Measurements from ENCODE around the gene NUCKS1.

Gene NUCKS1

DNA sequence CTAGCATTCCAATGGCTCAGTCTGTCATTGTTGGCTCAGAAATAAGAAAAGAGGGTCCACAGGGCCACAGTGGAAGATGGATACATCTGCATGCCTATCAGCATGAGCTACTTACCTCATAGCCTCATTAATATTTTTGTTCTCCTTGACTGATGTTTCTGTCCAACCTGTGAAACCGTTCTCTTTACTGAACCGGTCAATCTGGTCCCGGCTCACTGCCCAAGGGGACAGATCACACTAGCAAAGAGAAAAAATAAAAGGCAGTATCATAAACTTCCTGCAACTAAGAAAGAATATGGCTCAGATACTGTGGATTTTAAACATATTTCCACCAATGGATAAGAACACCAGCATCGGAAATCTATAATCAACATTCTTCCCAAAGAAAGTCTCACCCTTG is 20.6 kb upstream of the NUCKS1 start:
- DNase-seq (ENCODE audit: low read depth, low spot score): no peak

DNA sequence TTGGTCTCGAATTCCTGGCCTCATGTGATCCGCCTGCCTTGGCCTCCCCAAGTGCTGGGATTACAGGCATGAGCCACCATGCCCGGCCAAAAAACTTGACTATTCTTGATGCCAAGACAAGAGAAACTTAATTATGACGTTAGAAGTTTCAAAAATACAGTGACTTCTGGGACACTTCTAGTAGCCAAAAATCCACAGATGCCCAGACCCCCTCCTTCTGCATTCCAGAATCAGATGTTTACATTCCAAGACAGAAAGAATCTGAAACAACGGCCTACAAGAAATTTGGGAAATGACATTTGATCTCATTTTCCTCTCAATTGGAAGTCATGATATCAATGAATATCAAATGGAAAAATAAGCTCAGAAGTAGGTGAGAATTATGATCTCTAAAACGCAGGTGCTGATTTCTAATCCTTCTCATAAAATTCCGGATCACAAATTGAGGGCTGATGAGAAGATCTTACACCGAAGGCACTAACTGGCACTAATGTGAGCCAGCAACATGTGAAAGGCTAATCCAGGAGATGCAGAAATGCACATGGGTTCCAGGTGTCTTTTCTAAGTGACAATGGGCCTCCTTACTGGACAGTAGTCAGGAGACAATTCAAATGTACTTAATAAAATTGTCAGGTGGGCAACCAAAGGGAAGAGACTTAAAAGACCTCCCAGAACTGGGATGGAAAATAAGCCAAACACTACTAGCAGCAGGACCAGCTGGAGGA is 19.8 kb upstream of the NUCKS1 start:
- no peak for DNase-seq (ENCODE audit: low read depth, low spot score)

DNA sequence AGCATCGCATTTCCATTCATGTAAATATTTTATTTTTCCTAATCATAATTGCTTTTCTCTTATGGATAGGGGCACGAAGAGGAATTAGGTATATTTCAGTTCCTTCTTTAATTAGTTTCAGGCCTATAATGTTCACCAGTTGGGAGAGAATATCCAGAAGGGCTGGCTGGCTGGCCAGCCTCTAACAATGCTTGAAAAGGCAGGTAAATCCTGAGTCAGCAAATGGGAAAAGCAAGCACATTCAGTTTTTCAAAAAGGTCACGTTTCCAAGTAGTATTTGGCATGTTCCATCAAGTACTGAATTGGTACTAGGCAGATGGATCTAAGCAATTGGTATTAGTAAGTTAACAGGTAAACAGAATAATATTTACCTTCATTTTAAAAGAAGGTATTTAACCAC is 17.3 kb upstream of the NUCKS1 start:
- no peak for DNase-seq (ENCODE audit: low read depth, low spot score)

DNA sequence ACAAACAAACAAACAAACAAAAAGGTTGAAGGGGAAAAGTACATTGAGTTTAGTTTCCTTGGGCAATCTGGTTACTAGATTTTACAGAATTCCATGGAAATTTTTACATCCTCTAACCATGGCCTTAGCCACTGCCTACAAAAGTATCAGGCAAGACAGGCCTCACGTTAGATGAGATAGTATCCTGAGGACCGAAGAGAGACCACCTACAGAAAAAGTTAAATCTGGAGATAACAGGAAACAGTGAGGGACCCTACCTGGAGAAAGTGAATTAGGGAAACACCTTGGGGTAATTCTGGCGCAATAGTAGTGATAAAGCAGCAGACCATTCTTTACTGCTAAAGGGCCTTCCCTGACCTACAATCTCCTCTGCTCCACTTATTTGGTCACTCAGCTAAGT is 16.6 kb upstream of the NUCKS1 start:
- DNase-seq (ENCODE audit: low read depth, low spot score): no peak

DNA sequence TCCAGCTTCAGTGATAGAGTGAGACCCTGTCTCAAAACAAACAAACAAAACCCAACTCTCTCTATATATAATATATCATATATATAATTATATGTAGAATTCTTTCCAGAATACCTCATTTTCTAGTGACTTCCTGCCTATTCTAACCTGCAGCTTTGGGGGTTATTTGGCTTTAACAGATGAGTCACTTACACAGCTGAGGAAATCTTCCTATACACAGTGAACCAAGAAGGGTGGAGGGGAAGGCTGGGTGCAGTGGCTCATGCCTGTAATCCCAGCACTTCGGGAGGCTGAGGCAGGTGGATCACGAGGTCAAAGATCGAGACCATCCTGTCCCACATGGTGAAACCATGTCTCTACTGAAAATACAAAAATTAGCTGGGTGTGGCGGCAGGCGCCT is 16.1 kb upstream of the NUCKS1 start:
- no peak for DNase-seq (ENCODE audit: low read depth, low spot score)

DNA sequence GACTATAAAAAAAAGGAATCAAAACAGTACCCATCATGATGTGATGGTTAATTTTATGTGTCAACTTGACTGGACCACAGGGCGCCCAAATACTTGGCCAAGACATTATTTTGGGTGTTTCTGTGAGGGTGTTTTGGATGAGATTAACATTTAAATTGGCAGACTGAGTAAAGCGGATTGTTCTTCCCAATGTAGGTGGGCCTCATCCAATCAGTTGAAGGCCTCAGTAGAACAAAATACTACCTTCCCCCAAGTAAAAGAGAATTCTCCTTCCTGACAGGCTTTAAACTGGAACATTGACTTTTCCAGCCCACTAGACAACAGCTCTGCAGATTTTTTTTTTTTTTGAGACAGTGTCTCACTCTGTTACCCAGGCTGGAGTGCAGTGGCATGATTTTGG is 14.6 kb upstream of the NUCKS1 start:
- DNase-seq (ENCODE audit: low read depth, low spot score): no peak

DNA sequence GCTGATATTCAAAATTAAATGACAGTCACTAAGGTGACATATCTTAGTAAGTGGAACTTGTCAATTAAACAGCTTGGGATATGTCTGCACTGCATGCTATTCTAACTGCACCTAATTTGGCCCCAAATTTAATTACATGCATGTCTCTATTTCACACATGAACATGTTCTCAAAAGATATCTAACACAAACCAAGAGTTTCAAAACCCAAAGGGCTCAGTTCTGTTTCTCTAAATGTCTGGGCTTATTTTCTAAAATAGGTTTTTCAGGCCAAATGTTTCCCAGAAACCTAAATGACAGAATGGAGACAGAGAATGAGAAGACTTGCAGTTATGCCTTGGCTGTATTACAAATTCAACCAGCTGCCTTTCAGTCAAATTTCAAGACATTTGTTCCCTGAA is 14.0 kb upstream of the NUCKS1 start:
- DNase-seq (ENCODE audit: low read depth, low spot score): no peak

DNA sequence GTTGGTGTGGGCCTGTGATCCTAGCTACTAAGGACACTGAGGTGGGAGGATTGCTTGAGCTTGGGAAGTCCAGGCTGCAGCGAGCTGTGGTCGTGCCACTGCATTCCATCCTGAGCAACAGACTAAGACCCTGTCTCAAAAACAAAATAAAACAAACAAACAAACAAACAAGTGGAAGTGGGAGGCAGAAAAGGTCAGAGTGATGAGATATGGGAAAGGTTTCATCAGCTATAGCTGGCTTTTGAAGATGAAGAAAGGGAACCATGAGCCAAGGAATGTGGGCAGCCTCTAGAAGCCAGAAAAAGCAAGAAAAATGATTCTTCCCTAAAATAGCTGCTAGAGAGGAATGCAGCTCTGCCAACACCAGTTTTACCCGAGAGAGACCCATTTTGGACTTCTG is 10.6 kb upstream of the NUCKS1 start:
- DNase-seq (ENCODE audit: low read depth, low spot score): no peak

DNA sequence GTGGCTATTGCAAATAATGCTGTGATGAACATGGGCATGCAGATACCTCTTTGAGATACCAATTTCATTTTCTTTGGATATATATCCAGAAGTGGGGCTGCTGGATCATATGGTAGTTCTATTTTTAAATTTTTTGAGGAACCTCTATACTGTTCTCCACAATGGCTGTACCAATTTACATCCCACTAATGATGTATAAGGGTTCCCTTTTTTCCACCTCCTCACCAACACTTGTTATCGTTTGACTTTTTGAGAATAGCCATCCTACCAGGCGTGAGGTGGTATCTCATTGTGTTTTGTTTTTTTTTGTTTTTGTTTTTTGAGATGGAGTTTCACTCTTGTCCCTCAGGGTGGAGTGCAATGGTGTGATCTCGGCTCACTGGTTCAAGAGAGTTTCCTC is 6.6 kb upstream of the NUCKS1 start:
- DNase-seq (ENCODE audit: low read depth, low spot score): no peak

DNA sequence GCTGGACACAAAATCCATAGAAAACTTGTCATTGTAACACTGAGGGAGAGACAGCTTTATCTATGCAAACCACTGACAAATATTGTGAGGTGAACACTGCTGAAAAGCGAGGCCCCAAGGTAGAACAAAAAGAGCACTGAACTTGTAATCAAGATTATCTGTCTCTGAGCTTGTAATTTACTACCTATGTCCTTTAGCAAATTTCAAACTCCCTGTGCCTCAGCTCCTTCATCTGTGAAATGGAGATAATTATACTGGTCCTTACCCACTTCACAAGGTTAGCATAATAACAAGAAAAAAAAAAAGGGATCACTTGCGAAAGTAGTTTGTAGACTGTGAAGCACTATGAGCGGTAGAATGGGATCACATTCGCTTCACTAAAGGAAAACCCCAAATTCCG is 4.9 kb upstream of the NUCKS1 start:
- DNase-seq (ENCODE audit: low read depth, low spot score): no peak

DNA sequence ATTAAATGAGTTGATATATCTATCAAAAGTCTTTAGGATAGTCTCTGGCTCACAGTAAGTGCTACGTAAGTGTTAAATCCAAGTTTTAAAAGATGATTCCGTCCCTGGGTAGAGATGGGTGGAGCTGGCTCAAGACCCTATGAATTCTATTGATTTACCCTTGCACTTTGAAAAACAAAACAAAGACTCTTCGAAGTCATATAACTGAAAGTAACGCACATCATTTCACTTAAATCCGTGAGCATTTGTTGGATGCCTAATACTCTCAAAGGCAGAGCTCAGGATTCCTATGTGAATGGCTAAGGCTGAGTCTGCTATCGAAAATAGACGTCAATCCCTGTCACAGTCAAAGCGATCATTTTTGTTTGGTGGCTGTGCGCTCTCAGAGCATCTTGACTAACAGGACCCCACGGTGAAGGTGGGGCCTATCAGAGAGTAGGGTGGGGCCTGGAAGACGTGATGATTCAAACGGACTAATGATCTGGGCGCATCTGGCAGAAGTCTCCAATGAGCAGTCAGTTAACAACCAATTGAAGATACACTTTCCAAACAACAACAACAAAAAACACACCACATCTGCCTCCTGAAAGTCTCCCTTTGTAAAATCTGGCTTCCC is 1.2 kb upstream of the NUCKS1 start:
- DNase-seq (ENCODE audit: low read depth, low spot score): peak; percentile 50

DNA sequence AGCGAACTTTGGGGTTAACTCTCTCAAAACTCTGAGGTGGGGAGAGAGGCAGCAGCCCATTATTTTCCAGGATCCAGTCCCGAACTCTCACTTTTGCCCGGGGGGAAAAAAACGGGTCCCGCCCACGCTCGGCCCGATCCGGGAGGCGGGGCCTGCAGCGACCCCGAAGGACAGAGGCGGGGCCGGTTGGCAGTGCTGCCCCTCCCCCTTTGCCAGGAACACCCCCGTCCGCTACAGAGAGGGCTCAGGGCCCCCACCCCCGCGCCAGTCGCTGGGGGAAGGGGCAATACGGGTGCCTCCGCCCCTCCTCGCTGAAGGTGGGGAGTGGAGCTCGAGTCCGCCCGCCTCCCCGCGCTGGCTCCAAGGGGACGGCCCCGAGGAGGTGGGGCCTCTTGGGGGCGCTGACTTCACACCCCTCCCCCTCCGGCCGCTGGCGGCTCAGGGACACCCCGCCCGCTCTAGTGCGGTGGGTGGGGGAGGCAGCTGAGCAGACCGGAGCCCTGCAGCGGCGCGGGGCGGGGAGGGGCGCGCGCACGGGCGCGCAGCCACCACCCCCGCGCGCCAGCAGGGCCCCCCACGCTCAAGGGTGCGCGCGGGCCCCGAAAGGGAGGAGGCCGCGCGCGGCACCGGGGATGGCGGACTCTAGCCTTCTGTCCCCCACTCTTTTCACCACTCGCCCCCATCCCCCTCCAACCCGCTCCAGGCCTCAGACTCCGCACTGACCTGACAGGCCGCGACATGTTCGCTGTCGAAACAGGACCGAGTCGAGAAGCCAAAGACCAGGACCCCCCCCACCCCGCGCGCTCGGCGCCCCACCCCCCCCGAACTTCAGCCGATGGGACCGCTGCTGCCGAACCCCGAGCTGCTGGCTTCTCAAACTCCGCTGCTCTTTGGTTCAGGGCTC is 496 bp downstream of the NUCKS1 start:
- DNase-seq (ENCODE audit: low read depth, low spot score): peak; percentile 73

DNA sequence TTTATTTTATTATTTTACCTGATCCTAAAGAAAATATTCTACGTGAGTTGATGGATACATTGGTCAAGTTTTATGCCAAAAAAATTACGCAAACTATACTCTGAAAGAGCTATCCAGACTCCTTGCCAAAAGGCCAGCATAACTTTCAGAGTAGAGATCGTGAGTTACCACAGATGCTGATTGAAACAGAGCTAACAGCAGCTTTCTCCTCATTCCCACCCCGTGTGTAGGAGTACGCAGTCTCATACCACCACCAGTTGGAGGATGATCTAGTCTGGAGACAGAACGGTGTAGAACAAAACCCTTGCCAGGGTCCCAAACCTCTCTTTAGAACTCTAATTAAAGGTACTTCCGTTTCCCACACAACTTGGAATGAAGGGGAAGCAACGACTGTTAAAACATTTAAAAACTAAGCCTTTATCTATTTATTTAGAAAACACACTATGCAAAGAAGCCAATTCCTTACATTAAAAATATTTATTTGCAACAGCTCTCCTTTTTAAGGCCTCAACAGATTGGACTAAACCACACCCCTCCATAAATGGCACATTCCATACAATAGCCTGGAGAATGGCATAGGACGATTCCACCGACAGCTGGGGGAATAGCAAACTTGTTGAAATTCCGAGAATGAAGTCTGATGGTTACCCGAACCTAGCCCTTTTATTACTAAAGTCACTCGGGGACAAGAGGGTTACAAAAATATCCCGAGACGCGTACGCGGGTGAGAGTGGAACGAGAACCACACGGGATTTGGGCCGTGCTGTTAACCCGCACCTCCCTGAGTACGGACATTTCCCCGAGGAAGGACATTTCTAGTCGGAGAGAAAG is 1.4 kb downstream of the NUCKS1 start:
- DNase-seq (ENCODE audit: low read depth, low spot score): no peak

DNA sequence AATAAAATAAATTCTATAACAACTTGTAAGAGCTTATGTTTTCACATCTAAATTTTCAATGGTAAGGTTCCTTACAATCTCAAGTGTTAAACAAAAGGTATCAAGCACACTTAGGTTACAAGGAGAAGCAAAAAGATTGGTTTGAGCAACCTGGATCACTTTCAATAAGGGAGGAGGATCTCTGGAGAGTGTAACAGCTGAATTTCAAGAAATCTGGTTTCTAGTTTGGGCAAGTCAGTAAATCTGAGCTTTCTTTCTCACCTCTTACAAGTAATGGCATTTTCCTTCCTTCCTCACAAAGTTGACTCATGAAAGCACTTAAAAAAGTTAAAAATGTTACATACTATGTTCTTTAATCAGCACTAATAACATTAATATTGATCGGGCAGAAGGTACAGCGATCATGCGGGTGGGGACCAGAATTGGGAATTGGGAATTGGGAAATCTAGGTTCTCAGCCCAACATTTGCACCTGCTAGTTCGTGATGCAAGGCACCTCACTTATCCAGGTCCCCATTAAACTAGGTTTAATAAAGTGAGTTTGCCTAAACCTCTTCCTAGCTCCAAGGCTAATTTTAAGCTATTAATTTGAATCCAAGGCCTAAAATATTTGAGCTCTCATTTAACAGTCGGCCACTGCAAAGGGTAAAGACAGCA is 3.1 kb downstream of the NUCKS1 start:
- DNase-seq (ENCODE audit: low read depth, low spot score): no peak

DNA sequence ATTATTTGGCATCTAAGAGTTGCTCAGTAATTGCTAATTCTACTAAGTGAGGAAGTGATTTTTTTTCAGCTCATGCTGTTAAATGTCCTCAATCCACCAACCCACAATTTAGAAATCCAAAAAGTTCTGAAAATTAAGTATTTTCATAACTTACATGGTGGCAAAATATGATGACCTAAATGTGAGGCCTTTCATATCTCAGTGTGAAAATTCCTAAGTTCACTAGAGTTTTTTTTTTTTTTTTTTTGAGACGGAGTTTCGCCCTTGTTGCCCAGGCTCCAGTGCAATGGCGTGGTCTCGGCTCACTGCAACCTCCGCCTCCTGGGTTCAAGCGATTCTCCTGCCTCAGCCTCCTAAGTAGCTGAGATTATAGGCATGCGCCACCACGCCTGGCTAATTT is 5.6 kb downstream of the NUCKS1 start:
- no peak for DNase-seq (ENCODE audit: low read depth, low spot score)

DNA sequence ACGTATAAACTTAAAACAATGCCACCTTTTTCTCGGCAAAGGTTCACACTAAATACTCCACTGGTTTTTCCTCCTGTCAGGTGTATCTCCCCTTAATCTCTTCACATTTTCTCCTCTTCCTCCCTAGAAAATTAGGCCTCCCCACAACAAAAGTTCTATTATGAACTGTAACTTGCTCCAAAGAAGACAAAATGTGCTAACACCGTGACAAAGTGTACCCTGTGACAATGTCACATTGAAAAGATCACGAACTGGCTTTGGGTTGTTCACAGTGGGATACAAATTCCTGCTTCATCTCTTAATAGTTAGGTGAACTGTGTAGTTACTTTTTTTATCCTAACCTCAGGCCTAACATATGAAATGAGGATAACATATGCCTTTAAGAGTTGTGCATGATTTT is 6.0 kb downstream of the NUCKS1 start:
- DNase-seq (ENCODE audit: low read depth, low spot score): no peak

DNA sequence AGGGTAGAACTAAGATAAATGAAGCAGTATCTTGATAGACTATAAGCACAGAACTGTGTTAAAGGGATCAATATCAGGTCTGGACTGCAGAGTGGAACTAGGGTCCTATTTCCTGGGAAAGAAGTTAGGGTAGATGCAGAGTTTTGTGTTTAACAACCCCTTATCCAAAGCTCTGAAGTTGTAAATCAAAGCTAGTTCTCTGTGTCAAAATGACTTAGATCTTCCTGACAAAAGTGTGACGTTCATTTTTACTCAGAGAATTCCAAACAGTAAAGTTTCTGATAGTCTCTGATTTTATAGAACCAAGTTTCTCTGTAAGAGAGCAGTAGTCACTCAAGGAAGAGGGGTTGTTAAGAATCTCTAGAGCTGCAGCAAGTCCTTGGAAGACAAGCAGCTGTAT is 8.3 kb downstream of the NUCKS1 start:
- DNase-seq (ENCODE audit: low read depth, low spot score): no peak

DNA sequence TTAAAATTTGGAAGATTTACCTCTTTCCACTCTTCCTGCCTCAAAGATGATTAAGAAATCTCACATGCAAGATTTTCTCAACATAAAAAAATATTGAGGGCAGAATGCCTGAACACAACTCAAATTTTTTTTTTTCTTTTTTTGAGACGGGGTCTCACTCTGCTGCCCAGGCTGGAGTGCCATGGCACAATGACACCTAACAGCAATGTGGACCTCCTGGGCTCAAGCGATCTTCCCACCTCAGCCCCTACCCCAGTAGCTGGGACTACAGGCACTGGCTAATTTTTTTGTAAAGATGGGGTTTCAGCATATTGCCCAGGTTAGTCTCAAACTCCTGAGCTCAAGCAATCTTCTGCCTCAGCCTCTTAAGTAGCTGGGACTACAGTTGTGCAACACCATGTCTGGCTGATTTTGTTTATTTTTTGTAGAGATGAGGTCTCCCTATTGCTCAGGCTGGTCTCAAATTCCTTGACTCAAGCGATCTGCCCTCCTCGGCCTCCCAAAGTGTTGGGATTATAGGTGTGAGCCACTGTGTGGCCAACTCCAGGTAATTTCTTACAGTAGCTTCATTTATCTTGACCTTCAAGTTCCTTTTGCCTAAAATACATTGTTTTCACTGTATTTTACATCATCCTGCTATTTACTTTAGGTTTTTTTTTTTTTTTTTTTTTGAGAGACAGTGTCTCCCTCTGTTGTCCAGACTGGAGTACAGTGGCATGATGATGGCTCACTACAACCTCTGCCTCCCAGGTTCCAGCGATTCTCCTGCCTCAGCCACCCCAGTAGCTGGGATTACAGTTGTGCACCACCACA is 10.4 kb downstream of the NUCKS1 start:
- no peak for DNase-seq (ENCODE audit: low read depth, low spot score)

DNA sequence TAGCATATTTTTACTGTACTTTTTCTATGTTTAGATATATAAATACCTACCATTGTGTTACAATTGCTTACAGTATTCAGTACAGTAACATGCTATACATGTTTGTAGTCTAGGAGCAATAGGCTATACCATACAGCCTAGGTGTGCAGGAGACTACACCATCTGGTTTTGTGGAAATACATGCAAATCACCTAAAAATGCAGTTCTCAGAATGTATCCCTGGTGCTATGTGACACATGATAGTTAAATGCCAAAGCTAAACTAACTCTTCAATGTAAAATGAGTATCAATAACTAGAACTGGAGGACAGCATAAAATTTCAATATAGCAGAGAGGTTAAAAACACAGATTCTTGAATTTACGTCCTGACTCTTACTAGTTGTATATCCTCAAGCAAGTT is 14.8 kb downstream of the NUCKS1 start:
- DNase-seq (ENCODE audit: low read depth, low spot score): no peak

DNA sequence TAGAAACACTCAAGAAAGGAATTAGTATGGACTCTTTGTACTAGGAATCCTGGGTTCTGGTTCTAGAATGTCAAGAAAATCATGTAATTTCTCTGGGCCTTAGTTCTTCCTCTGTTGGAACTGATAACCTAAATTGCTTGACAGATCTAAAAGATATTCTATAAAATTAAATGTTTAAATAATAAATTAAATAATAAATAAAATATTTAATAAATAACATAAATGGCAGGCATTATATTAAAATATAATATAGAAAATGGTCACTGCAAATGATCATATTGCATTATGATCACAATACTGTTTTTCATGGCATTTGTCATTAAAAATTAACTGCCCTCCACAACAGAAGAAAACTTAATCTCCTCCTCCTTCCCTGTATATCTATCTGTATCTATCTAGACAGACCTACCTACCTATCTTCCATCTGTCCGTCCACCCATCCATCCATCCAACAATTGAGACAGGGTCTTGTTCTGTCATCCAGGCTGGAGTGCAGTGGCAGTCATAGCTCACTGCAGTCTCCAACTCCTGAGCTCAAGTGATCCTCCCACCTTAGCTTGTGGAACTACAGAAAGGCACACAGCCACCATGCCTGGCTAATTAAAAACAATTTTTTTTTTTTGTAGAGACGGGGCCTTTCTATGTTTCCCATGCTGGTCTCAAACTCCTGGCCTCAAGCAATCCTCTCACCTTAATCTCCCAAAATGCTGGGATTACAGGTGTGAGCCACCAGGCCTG is 16.4 kb downstream of the NUCKS1 start:
- DNase-seq (ENCODE audit: low read depth, low spot score): no peak
